T-helper 1 cell treated with Interleukin-12 subunit alpha and Interleukin-12 subunit beta and Interleukin-4 antibody, amounts not matched to agents 30 ng/mL and 1 ng/mL, for 36 hours (primary cell): ENCODE data around the gene TUT4. TPM values are rescaled to one million over a fixed set of nuclear protein-coding genes. Genes with fewer than 3 reads are reported as not detected.

ENCODE experiments used
- intact Hi-C: fragments of 100-400 bp; cut with micrococcal nuclease; formaldehyde crosslinking; loops from one replicate; pipeline ENCODE4 v1.15.1; 2024
- total RNA-seq: library from RNA; stranded (reverse); gene quantifications from 2 replicates; pipeline ENCODE4 v1.2.3, GENCODE V29; 2022

The TUT4 gene
- total RNA-seq, 1 donor from 2014 or later, result 82.6 TPM

- intact Hi-C loops, result no loop called here
Observed at GRCh38 chr1:52477876-52478275, 75.0 kb downstream of the TUT4 start.

- intact Hi-C loops, result no loop called here
Observed at GRCh38 chr1:52476943-52477342, 75.9 kb downstream of the TUT4 start.

GRCh38 chr1:52474807-52475206 is 78.1 kb downstream of the TUT4 start:
- intact Hi-C loops, result no loop called here

GRCh38 chr1:52473039-52473438 is 79.9 kb downstream of the TUT4 start:
- intact Hi-C loops, result no loop called here

- intact Hi-C loops, result no loop called here
Observed at GRCh38 chr1:52472384-52472783, 80.5 kb downstream of the TUT4 start.

- intact Hi-C loops, result no loop called here
Observed at GRCh38 chr1:52469108-52469507, 83.8 kb downstream of the TUT4 start.

GRCh38 chr1:52463891-52464290 is 89.0 kb downstream of the TUT4 start:
- intact Hi-C loops, result no loop called here

- intact Hi-C loops, result no loop called here
Observed at GRCh38 chr1:52461821-52462220, 91.1 kb downstream of the TUT4 start.

GRCh38 chr1:52460694-52461093 is 92.2 kb downstream of the TUT4 start:
- intact Hi-C loops, result no loop called here

GRCh38 chr1:52455686-52456085 is 97.2 kb downstream of the TUT4 start:
- intact Hi-C loops, result no loop called here

- intact Hi-C loops, result no loop called here
Observed at GRCh38 chr1:52454779-52455178, 98.1 kb downstream of the TUT4 start.

- intact Hi-C loops, result no loop called here
Observed at GRCh38 chr1:52454127-52454526, 98.8 kb downstream of the TUT4 start.

GRCh38 chr1:52444463-52444862 is 108.4 kb downstream of the TUT4 start:
- intact Hi-C loops, result no loop called here

- intact Hi-C loops, result no loop called here
Observed at GRCh38 chr1:52439976-52440375, 112.9 kb downstream of the TUT4 start.

GRCh38 chr1:52436817-52437216 is 116.1 kb downstream of the TUT4 start:
- intact Hi-C loops, result no loop called here

GRCh38 chr1:52435650-52436049 is 117.2 kb downstream of the TUT4 start:
- intact Hi-C loops, result no loop called here

GRCh38 chr1:52435211-52435610 is 117.7 kb downstream of the TUT4 start:
- intact Hi-C loops, result no loop called here

- intact Hi-C loops, result no loop called here
Observed at GRCh38 chr1:52432807-52433206, 120.1 kb downstream of the TUT4 start.

GRCh38 chr1:52427152-52427551 is 125.7 kb downstream of the TUT4 start:
- intact Hi-C loops, result loop anchor here (10.0 kb wide), 1 partner anchor 418 kb away; the partner anchor contains the start of gene ZYG11A

- intact Hi-C loops, result loop anchor here (10.0 kb wide), 1 partner anchor 418 kb away; the partner anchor contains the start of gene ZYG11A
Observed at GRCh38 chr1:52426371-52426770, 126.5 kb downstream of the TUT4 start.

- intact Hi-C loops, result loop anchor here (1.0 to 10.0 kb wide), 8 partner anchors 21 to 420 kb away; partner anchors contain the start of genes BTF3L4, CC2D1B, ORC1 and PRPF38A
Observed at GRCh38 chr1:52424813-52425212, 128.1 kb downstream of the TUT4 start.

GRCh38 chr1:52424231-52424636 is 128.7 kb downstream of the TUT4 start:
- intact Hi-C loops, result loop anchor here (1.0 to 10.0 kb wide), 8 partner anchors 20 to 421 kb away; partner anchors contain the start of genes BTF3L4, CC2D1B, ORC1 and PRPF38A

GRCh38 chr1:52423771-52424170 is 129.1 kb downstream of the TUT4 start:
- intact Hi-C loops, result loop anchor here (1.0 to 10.0 kb wide), 8 partner anchors 19 to 421 kb away; partner anchors contain the start of genes BTF3L4, CC2D1B, ORC1 and PRPF38A

- intact Hi-C loops, result loop anchor here (5.0 to 10.0 kb wide), 2 partner anchors 366 to 422 kb away; partner anchors contain the start of genes BTF3L4, TXNDC12 and ZYG11A
Observed at GRCh38 chr1:52423055-52423454, 129.8 kb downstream of the TUT4 start.
